Measurements from ENCODE around the gene HAPLN3. TPM values are rescaled to one million over a fixed set of nuclear protein-coding genes. Genes with fewer than 3 reads are reported as not detected.

Gene HAPLN3
- total and polyA plus RNA-seq, 8 donors = 0.32 to 3.7 (median 2.0) TPM

DNA sequence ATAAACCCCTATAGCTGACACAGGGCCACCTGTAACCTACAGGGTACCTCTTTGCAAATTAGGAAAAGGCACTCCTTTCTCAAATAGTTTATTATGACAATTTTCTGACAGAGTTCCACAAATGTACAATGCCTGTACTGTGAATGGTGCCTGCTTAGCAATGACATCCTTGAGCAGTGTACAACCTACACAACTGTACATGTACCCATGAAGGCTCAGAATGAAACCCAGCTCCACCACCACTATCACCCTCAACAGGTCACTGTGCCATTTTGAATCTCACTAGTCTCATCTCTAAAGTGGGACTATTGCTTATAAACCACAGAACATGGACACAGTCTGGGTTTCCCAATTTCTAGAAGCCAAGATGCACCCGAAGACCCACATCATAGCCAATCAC is 10.8 kb upstream of the HAPLN3 start:
- Histone ChIP-seq H3K9me3 (no peaks in the 10 kb centered on the region), H3K36me3 (no peaks in the 10 kb centered on the region), H3K27ac (no peak overlapping the region), H3K4me3 (no peak overlapping the region), H3K27me3 (no peaks in the 10 kb centered on the region), H3K4me1 (no peaks in the 10 kb centered on the region)
- 75 to 84% methylated on average over 1 of the region's 1 CpG for WGBS, 2 donors
- intact Hi-C loops (cut with DNase I) = loop anchor here in 2 of 3 donors (10.0 kb wide), 2 partner anchors 109 to 269 kb away; no protein-coding TSS in a partner anchor
- no peak for ATAC-seq
- DNase-seq = no peak
- no peak for FAIRE-seq
- TF ChIP-seq, protein P1, sequence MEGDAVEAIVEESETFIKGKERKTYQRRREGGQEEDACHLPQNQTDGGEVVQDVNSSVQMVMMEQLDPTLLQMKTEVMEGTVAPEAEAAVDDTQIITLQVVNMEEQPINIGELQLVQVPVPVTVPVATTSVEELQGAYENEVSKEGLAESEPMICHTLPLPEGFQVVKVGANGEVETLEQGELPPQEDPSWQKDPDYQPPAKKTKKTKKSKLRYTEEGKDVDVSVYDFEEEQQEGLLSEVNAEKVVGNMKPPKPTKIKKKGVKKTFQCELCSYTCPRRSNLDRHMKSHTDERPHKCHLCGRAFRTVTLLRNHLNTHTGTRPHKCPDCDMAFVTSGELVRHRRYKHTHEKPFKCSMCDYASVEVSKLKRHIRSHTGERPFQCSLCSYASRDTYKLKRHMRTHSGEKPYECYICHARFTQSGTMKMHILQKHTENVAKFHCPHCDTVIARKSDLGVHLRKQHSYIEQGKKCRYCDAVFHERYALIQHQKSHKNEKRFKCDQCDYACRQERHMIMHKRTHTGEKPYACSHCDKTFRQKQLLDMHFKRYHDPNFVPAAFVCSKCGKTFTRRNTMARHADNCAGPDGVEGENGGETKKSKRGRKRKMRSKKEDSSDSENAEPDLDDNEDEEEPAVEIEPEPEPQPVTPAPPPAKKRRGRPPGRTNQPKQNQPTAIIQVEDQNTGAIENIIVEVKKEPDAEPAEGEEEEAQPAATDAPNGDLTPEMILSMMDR (IDR thresholded peaks at IDR 0.05) = no peak

DNA sequence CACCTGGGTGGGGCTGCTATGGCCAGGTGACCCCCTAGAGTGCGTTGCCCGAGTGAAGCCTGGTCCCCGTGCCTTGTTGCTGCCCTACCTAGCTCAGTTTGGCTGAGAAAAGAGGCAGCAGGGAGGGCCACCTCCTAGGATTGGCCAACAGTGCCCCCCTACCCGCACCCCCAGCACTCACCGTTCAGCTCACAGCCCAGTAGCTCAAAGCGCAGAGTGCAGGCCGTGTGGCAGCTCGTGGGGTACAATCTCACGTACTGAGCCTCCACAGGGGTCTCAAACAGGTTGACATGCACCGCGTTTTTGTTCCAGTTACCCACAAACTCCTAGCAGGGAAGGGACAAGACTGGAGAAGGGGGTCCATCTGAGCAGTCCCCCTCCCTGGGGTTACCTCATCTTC is 10.2 kb upstream of the HAPLN3 start:
- H3K27me3 ChIP-seq = no peaks in the 10 kb centered on the region
- H3K27ac ChIP-seq = no peak overlapping the region
- no peak for FAIRE-seq
- DNase-seq = peak in 1 of 6 donors; percentile 31
- H3K4me1 ChIP-seq = no peaks in the 10 kb centered on the region
- ATAC-seq = no peak
- no peaks in the 10 kb centered on the region for H3K36me3 ChIP-seq
- no peak overlapping the region for H3K4me3 ChIP-seq
- H3K9me3 ChIP-seq = no peaks in the 10 kb centered on the region
- 67 to 78% methylated on average over 11 of the region's 11 CpGs for WGBS, 2 donors
- TF ChIP-seq, protein P1 (IDR thresholded peaks at IDR 0.05) = no peak
- intact Hi-C loops (cut with DNase I) = loop anchor here in 2 of 3 donors (10.0 kb wide), 2 partner anchors 109 to 269 kb away; no protein-coding TSS in a partner anchor

DNA sequence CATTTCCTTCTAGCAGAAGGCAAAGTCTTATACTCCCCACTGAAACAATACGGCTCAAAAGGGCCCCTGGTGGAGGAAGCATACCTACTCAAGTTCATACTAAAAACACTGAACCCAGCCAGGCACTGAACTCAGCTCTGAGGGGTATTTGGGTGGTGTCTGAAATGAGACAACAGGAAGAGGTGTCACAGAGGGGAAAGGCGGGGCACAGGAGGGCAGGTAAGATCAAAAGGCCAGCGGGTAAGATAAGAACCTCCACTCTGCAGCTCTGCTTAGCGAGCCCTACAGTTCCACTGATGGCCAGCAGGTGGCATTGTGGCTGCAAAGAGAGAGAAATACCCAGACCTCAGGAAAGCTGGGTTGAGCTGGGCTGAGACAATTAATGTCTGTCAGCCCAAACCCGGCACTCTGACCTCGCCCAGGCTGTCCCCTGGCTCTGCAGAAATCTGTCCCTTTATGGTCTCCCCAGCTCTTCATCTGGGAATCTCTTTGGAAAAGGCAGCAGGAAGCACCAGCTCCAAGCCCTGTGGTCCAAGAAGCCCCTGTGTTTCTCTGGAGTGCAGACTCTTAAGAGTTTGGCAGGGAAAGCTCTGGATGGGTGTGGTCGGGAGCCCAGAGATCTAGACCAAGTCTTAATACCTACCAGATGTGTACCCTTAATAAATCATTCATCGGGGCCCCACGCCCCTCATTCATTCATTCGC is 9.4 kb upstream of the HAPLN3 start:
- TF ChIP-seq, protein P1 (IDR thresholded peaks at IDR 0.05) = peak; percentile 98 to 99 (median 98)
- 29% methylated on average over 10 of the region's 10 CpGs for WGBS, 2 donors
- intact Hi-C loops (cut with DNase I) = loop anchor here in 2 of 3 donors (5.0 to 10.0 kb wide), 3 partner anchors 110 to 270 kb away; no protein-coding TSS in a partner anchor
- FAIRE-seq (no peak), DNase-seq (peak; percentile 54 to 94 (median 82)), ATAC-seq (peak; percentile 81 to 97 (median 93))
- Histone ChIP-seq H3K4me1 (no peaks in the 10 kb centered on the region), H3K9me3 (no peaks in the 10 kb centered on the region), H3K27ac (no peak overlapping the region), H3K27me3 (no peaks in the 10 kb centered on the region), H3K4me3 (no peak overlapping the region), H3K36me3 (no peaks in the 10 kb centered on the region)

DNA sequence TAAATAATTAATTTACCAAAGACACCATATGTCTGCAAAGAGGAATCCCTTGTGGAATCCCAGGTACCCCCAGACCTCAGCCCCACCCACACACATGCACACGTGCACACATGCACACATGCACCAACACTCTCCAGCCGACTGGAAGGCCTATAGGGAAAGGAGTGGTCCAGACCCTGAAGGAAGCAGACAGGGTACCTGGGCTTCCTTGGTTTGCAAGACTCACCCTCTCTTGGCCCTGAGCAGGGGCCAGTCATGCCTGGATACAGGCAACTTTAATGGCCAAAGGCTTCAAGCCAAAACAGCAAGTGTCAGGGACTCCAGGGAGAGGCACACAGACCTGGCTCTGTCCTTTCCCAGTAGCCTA is 8.9 kb upstream of the HAPLN3 start:
- TF ChIP-seq, protein P1 (IDR thresholded peaks at IDR 0.05) = no peak
- no peak for DNase-seq
- Histone ChIP-seq H3K4me3 (no peak overlapping the region), H3K4me1 (no peaks in the 10 kb centered on the region), H3K27me3 (no peaks in the 10 kb centered on the region), H3K27ac (no peak overlapping the region), H3K36me3 (no peaks in the 10 kb centered on the region), H3K9me3 (no peaks in the 10 kb centered on the region)
- WGBS, 2 donors = 57 to 63% methylated on average over 2 of the region's 2 CpGs
- no peak for FAIRE-seq
- intact Hi-C loops (cut with DNase I) = loop anchor here in 2 of 3 donors (5.0 to 10.0 kb wide), 3 partner anchors 111 to 271 kb away; no protein-coding TSS in a partner anchor
- no peak for ATAC-seq

DNA sequence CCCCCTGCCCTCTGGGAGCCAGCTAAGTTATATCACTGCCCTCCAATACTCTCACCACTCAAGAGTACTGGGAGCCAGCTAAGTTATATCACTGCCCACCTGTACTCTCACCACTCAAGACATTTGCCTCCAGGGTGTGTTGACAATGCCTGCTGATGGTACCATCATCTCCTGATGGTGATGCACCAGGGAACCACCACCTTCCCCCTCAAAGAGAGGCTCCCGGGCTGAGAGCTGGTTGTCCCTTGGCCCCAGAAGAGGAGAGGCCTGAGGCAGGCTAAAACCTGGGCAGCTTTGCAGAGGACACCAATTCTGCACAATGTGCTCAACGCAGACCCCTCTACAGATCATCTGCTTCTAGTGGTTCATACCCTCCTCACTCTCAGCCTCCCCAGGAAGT is 7.5 kb upstream of the HAPLN3 start:
- intact Hi-C loops (cut with DNase I) = loop anchor here in 2 of 3 donors (5.0 to 10.0 kb wide), 3 partner anchors 112 to 272 kb away; no protein-coding TSS in a partner anchor
- no peak for ATAC-seq
- Histone ChIP-seq H3K4me1 (no peaks in the 10 kb centered on the region), H3K9me3 (no peaks in the 10 kb centered on the region), H3K27ac (no peak overlapping the region), H3K27me3 (no peaks in the 10 kb centered on the region), H3K4me3 (no peak overlapping the region), H3K36me3 (no peaks in the 10 kb centered on the region)
- 56 to 80% methylated on average over 2 of the region's 2 CpGs for WGBS, 2 donors
- TF ChIP-seq, protein P1 (IDR thresholded peaks at IDR 0.05) = no peak
- no peak for FAIRE-seq
- DNase-seq = no peak
